ENCODE measurements around the gene FSTL4.

FSTL4 gene

DNA sequence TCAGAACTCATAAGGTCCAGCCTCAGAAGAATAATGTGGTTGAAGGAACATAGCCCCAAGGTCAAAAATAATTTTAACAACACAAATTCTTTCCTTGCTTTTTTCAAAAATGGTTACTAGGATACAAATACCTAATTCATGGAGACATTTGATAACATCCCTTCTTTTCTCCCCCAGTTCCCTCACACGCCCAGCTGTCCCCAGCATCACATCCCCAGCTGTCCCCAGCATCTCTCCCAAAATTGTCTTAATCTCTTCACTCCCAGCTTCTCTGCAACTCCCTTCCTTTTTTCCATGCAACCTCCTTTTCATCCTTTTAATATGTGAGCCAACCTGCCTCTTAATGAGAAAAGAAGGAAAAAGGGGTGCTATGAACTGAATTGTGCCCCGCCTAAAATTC is 77.8 kb downstream of the FSTL4 start:
- no peaks in the 10 kb centered on the region for H3K4me1 ChIP-seq (ENCODE audit: control insufficient read depth in 2 of 2, insufficient read depth in 2 of 2, low read length in 2 of 2)

DNA sequence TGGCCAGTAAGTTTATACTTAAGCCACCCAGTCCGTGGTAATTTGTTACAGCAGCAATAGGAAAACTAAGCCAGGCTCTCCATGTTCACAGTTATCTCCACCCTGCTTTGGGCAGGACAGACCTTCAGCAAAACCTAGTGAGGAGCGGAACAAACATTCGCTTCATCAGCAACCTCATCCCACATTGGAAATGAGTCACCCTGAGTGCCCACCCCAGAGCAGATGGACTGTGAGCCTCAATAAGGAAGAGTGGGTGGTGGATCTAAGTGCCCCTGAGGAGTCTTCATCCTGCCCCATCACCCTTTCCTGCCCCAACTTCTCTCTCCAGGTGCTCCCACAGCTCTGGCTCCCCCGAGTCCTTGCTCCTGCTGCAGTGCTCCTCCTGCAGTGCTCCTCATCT is 78.8 kb downstream of the FSTL4 start:
- no peaks in the 10 kb centered on the region for H3K9me3 ChIP-seq (ENCODE audit: control insufficient read depth in 2 of 2, low read length in 2 of 2)
- H3K4me3 ChIP-seq (ENCODE audit: low read length in 2 of 2), result no peak overlapping the region
- no peaks in the 10 kb centered on the region for H3K27me3 ChIP-seq (ENCODE audit: control insufficient read depth in 2 of 2, insufficient read depth in 2 of 2, low read length in 2 of 2)
- no peak overlapping the region for H3K9ac ChIP-seq (ENCODE audit: low read depth in 1 of 2, low read length in 2 of 2)
- H3K36me3 ChIP-seq (ENCODE audit: control insufficient read depth in 2 of 2, insufficient read depth in 2 of 2, low read length in 2 of 2), result no peaks in the 10 kb centered on the region
- no peaks in the 10 kb centered on the region for H3K4me1 ChIP-seq (ENCODE audit: control insufficient read depth in 2 of 2, insufficient read depth in 2 of 2, low read length in 2 of 2)
- no peak overlapping the region for H3K27ac ChIP-seq (ENCODE audit: low read depth in 2 of 2, low read length in 2 of 2)

More for the DNA sequence above, 77.8 kb downstream of the FSTL4 start:
- Histone ChIP-seq H3K9me3 (ENCODE audit: control insufficient read depth in 2 of 2, low read length in 2 of 2) (no peaks in the 10 kb centered on the region), H3K36me3 (ENCODE audit: control insufficient read depth in 2 of 2, insufficient read depth in 2 of 2, low read length in 2 of 2) (no peaks in the 10 kb centered on the region), H3K27ac (ENCODE audit: low read depth in 2 of 2, low read length in 2 of 2) (no peak overlapping the region), H3K27me3 (ENCODE audit: control insufficient read depth in 2 of 2, insufficient read depth in 2 of 2, low read length in 2 of 2) (no peaks in the 10 kb centered on the region), H3K4me3 (ENCODE audit: low read length in 2 of 2) (no peak overlapping the region), H3K9ac (ENCODE audit: low read depth in 1 of 2, low read length in 2 of 2) (no peak overlapping the region)

DNA sequence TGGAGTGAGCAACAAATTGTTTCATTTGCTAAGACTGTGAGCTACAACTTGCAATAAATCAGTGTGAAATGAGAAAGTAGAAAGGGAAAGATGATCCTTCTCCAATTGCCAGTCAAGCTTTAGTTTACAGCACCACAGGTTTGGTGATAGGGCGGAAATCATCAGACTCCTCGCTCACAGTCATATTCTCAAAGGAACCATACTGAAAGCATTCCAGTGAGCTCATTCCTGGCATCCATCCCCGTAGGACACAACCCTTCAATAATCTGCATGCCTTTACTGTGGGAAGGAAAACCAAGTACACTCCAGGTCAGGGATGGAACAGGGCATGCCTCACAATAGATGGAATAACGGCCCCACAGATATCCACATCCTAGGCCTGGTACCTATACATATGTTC is 80.7 kb downstream of the FSTL4 start:
- Histone ChIP-seq H3K27me3 (ENCODE audit: control insufficient read depth in 2 of 2, insufficient read depth in 2 of 2, low read length in 2 of 2) (no peaks in the 10 kb centered on the region), H3K27ac (ENCODE audit: low read depth in 2 of 2, low read length in 2 of 2) (no peak overlapping the region), H3K4me3 (ENCODE audit: low read length in 2 of 2) (no peak overlapping the region), H3K9me3 (ENCODE audit: control insufficient read depth in 2 of 2, low read length in 2 of 2) (no peaks in the 10 kb centered on the region), H3K9ac (ENCODE audit: low read depth in 1 of 2, low read length in 2 of 2) (no peak overlapping the region), H3K4me1 (ENCODE audit: control insufficient read depth in 2 of 2, insufficient read depth in 2 of 2, low read length in 2 of 2) (no peaks in the 10 kb centered on the region), H3K36me3 (ENCODE audit: control insufficient read depth in 2 of 2, insufficient read depth in 2 of 2, low read length in 2 of 2) (no peaks in the 10 kb centered on the region)

DNA sequence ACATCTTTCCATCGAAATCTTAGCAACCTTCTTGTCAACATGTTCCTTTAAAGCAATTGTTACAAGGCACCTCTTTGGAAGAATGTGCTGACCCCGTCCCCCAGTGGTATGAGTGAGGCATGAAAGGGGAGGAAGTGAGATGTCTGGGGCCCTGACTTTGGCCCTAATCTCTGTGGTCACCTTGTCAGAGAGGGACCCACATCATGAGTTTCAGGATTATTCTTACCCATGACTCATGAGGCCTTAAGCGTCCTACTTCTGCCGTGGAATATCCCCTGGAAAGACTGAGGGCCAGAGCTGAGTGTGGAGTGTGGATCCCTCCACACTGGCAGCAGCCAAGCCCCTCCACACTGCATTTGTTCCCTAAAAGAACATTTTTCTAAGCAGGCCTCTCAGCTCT is 81.2 kb downstream of the FSTL4 start:
- no peak overlapping the region for H3K27ac ChIP-seq (ENCODE audit: low read depth in 2 of 2, low read length in 2 of 2)
- H3K36me3 ChIP-seq (ENCODE audit: control insufficient read depth in 2 of 2, insufficient read depth in 2 of 2, low read length in 2 of 2), result no peaks in the 10 kb centered on the region
- no peaks in the 10 kb centered on the region for H3K27me3 ChIP-seq (ENCODE audit: control insufficient read depth in 2 of 2, insufficient read depth in 2 of 2, low read length in 2 of 2)
- H3K4me1 ChIP-seq (ENCODE audit: control insufficient read depth in 2 of 2, insufficient read depth in 2 of 2, low read length in 2 of 2), result no peaks in the 10 kb centered on the region
- no peak overlapping the region for H3K9ac ChIP-seq (ENCODE audit: low read depth in 1 of 2, low read length in 2 of 2)
- no peaks in the 10 kb centered on the region for H3K9me3 ChIP-seq (ENCODE audit: control insufficient read depth in 2 of 2, low read length in 2 of 2)
- no peak overlapping the region for H3K4me3 ChIP-seq (ENCODE audit: low read length in 2 of 2)

DNA sequence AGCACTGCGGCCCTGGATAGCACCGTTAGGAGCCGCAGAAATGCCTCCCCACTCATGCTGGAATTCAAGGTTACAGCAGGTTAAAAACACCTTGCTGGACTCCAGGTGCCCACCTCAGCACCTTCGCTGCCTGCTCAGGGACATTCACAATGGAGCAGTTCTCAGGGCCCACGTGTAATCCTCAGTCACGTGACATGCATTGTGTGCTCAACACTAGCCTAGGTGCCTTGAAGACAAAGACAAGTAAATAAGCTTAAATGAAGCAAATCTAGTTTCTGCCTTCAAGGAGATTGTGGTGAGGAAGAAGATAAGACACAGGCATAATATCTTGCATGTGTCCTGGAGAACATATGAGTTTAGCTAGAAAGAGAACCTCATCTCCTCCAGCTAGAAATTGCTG is 82.1 kb downstream of the FSTL4 start:
- no peaks in the 10 kb centered on the region for H3K4me1 ChIP-seq (ENCODE audit: control insufficient read depth in 2 of 2, insufficient read depth in 2 of 2, low read length in 2 of 2)
- no peaks in the 10 kb centered on the region for H3K27me3 ChIP-seq (ENCODE audit: control insufficient read depth in 2 of 2, insufficient read depth in 2 of 2, low read length in 2 of 2)
- H3K4me3 ChIP-seq (ENCODE audit: low read length in 2 of 2), result no peak overlapping the region
- no peak overlapping the region for H3K9ac ChIP-seq (ENCODE audit: low read depth in 1 of 2, low read length in 2 of 2)
- no peak overlapping the region for H3K27ac ChIP-seq (ENCODE audit: low read depth in 2 of 2, low read length in 2 of 2)
- no peaks in the 10 kb centered on the region for H3K36me3 ChIP-seq (ENCODE audit: control insufficient read depth in 2 of 2, insufficient read depth in 2 of 2, low read length in 2 of 2)
- H3K9me3 ChIP-seq (ENCODE audit: control insufficient read depth in 2 of 2, low read length in 2 of 2), result no peaks in the 10 kb centered on the region

DNA sequence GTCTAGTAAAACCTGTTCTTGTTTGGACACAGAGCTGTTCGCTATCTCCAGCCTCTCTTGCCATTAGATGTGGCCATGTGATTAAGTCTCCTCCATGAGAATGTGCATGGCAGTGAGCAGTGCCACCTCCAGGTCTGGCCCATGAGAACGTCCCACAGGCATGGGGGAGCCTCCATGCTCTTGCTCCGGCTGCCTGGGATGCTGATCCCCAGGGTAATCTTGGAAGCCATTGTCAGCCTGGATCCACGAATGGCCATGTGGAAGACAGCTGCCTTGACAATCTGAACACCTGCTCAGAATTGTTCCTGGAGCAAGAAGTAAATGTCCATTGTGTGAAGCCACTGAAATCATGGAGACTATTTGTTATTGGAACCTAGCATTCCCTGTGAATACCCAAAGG is 83.5 kb downstream of the FSTL4 start:
- H3K36me3 ChIP-seq (ENCODE audit: control insufficient read depth in 2 of 2, insufficient read depth in 2 of 2, low read length in 2 of 2), result no peaks in the 10 kb centered on the region
- H3K9ac ChIP-seq (ENCODE audit: low read depth in 1 of 2, low read length in 2 of 2), result no peak overlapping the region
- no peak overlapping the region for H3K4me3 ChIP-seq (ENCODE audit: low read length in 2 of 2)
- no peak overlapping the region for H3K27ac ChIP-seq (ENCODE audit: low read depth in 2 of 2, low read length in 2 of 2)
- no peaks in the 10 kb centered on the region for H3K4me1 ChIP-seq (ENCODE audit: control insufficient read depth in 2 of 2, insufficient read depth in 2 of 2, low read length in 2 of 2)
- no peaks in the 10 kb centered on the region for H3K9me3 ChIP-seq (ENCODE audit: control insufficient read depth in 2 of 2, low read length in 2 of 2)
- no peaks in the 10 kb centered on the region for H3K27me3 ChIP-seq (ENCODE audit: control insufficient read depth in 2 of 2, insufficient read depth in 2 of 2, low read length in 2 of 2)

DNA sequence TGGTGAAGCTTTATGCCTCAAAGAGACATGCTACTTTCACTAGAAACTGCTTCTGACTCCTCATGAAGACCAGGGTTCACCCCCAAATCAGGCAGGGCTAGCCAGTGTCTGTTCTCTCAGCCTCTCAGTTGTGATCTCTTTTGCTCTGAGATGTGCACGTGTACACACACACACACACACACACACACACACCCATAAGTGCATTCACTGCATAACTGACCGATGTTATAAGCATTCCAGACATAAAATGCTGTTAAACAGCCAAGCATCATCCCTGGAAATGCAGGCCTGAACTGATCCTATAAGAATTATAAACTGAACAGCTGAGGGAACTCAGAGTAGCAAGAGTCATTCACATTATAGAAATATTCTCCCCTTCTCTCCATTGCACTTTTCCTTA is 85.0 kb downstream of the FSTL4 start:
- Histone ChIP-seq H3K9me3 (ENCODE audit: control insufficient read depth in 2 of 2, low read length in 2 of 2) (no peaks in the 10 kb centered on the region), H3K27me3 (ENCODE audit: control insufficient read depth in 2 of 2, insufficient read depth in 2 of 2, low read length in 2 of 2) (no peaks in the 10 kb centered on the region), H3K9ac (ENCODE audit: low read depth in 1 of 2, low read length in 2 of 2) (no peak overlapping the region), H3K36me3 (ENCODE audit: control insufficient read depth in 2 of 2, insufficient read depth in 2 of 2, low read length in 2 of 2) (no peaks in the 10 kb centered on the region), H3K4me1 (ENCODE audit: control insufficient read depth in 2 of 2, insufficient read depth in 2 of 2, low read length in 2 of 2) (no peaks in the 10 kb centered on the region), H3K4me3 (ENCODE audit: low read length in 2 of 2) (no peak overlapping the region), H3K27ac (ENCODE audit: low read depth in 2 of 2, low read length in 2 of 2) (no peak overlapping the region)

DNA sequence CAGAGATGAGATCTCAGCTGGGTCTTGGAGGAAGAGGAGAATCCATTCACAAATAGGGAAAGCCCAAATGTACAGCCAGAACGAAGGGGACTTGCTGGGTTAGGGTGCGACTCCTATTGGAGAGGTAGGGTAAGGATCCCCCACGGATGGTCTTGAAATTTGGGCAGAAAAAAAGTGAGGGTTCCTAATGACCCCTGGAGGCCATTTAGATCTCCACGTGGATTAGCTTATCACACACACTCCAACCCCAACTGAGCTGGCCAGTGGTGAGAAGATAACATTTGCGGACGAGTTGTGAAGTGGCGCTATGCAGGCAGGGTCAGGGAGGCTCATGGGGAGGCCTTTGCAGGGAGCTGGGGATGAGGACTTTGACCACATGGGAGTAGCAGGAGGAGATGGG is 86.0 kb downstream of the FSTL4 start:
- H3K9me3 ChIP-seq (ENCODE audit: control insufficient read depth in 2 of 2, low read length in 2 of 2), result no peaks in the 10 kb centered on the region
- H3K4me3 ChIP-seq (ENCODE audit: low read length in 2 of 2), result no peak overlapping the region
- no peaks in the 10 kb centered on the region for H3K27me3 ChIP-seq (ENCODE audit: control insufficient read depth in 2 of 2, insufficient read depth in 2 of 2, low read length in 2 of 2)
- no peaks in the 10 kb centered on the region for H3K36me3 ChIP-seq (ENCODE audit: control insufficient read depth in 2 of 2, insufficient read depth in 2 of 2, low read length in 2 of 2)
- H3K27ac ChIP-seq (ENCODE audit: low read depth in 2 of 2, low read length in 2 of 2), result no peak overlapping the region
- no peaks in the 10 kb centered on the region for H3K4me1 ChIP-seq (ENCODE audit: control insufficient read depth in 2 of 2, insufficient read depth in 2 of 2, low read length in 2 of 2)
- no peak overlapping the region for H3K9ac ChIP-seq (ENCODE audit: low read depth in 1 of 2, low read length in 2 of 2)

DNA sequence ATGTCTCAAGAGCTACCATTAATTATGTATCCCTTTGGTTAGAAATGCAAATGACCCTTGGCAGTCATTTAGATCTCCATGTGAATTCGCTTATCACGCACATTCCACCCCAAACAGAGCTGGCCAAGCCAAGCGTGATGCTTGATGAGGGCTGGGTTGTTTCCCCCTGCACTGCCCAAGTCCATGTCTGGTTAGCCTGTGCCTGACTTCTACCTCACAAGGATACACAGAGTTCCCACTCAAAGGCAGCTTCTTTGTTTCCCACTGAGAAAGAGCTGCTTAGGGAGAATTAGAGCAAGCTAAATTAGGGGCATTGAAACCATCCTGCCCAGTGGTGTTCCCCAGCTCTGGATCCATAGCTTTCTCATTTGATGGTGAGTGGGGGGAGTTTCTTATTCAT is 87.2 kb downstream of the FSTL4 start:
- H3K4me1 ChIP-seq (ENCODE audit: control insufficient read depth in 2 of 2, insufficient read depth in 2 of 2, low read length in 2 of 2), result no peaks in the 10 kb centered on the region
- H3K36me3 ChIP-seq (ENCODE audit: control insufficient read depth in 2 of 2, insufficient read depth in 2 of 2, low read length in 2 of 2), result no peaks in the 10 kb centered on the region
- H3K9ac ChIP-seq (ENCODE audit: low read depth in 1 of 2, low read length in 2 of 2), result no peak overlapping the region
- H3K4me3 ChIP-seq (ENCODE audit: low read length in 2 of 2), result no peak overlapping the region
- no peaks in the 10 kb centered on the region for H3K27me3 ChIP-seq (ENCODE audit: control insufficient read depth in 2 of 2, insufficient read depth in 2 of 2, low read length in 2 of 2)
- no peak overlapping the region for H3K27ac ChIP-seq (ENCODE audit: low read depth in 2 of 2, low read length in 2 of 2)
- H3K9me3 ChIP-seq (ENCODE audit: control insufficient read depth in 2 of 2, low read length in 2 of 2), result no peaks in the 10 kb centered on the region

DNA sequence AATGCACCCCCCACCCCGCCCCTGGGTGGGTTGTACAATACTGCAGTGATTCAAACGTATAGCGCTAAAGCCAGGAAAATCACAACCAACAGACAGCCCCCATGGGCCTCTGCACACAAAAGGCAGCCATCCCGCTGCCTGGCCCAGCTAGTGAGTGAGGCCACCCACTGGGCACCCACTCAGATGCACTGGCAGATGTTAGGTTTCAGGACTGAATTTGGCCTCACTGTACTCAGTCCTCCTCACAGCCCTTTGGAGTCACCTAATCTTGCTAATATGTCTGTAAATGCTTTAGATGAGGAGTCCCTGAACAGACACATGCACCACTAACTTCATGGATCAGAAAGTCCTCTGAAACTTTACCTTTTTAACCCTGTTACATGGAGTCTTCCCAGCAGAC is 87.7 kb downstream of the FSTL4 start:
- no peaks in the 10 kb centered on the region for H3K27me3 ChIP-seq (ENCODE audit: control insufficient read depth in 2 of 2, insufficient read depth in 2 of 2, low read length in 2 of 2)
- no peaks in the 10 kb centered on the region for H3K36me3 ChIP-seq (ENCODE audit: control insufficient read depth in 2 of 2, insufficient read depth in 2 of 2, low read length in 2 of 2)
- H3K4me3 ChIP-seq (ENCODE audit: low read length in 2 of 2), result no peak overlapping the region
- H3K9me3 ChIP-seq (ENCODE audit: control insufficient read depth in 2 of 2, low read length in 2 of 2), result no peaks in the 10 kb centered on the region
- no peak overlapping the region for H3K27ac ChIP-seq (ENCODE audit: low read depth in 2 of 2, low read length in 2 of 2)
- no peak overlapping the region for H3K9ac ChIP-seq (ENCODE audit: low read depth in 1 of 2, low read length in 2 of 2)
- H3K4me1 ChIP-seq (ENCODE audit: control insufficient read depth in 2 of 2, insufficient read depth in 2 of 2, low read length in 2 of 2), result no peaks in the 10 kb centered on the region

DNA sequence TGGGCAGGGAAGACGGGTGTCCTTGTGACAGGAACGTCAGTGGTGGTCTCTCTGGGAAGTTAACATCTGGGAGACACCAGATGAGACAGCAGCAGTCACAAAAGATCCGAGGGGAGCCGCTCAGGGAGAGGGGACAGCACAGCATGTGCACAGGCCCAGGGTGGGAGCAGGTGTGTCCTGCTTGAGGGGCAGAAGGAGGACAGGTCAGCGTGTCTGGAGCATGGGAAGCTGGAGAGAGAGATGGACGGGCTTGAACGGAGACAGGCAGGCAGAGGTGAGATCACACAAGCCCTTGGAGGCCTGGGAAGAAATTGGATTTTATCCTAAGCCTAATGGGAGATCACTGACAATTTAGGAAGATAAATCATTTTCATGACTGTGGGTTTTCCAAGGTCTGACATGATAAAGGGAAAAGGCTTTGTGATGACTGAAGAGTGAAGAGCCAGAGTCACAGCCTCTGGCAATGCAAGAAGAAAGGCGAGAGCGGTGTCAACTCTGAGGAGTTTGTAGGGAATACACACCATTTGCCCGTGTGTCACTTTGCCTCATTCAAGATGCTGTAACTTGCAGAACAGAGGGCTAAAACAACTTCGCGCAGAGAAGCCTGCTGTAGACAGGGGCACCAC is 88.3 kb downstream of the FSTL4 start:
- H3K9me3 ChIP-seq (ENCODE audit: control insufficient read depth in 2 of 2, low read length in 2 of 2), result no peaks in the 10 kb centered on the region
- H3K36me3 ChIP-seq (ENCODE audit: control insufficient read depth in 2 of 2, insufficient read depth in 2 of 2, low read length in 2 of 2), result no peaks in the 10 kb centered on the region
- H3K27me3 ChIP-seq (ENCODE audit: control insufficient read depth in 2 of 2, insufficient read depth in 2 of 2, low read length in 2 of 2), result no peaks in the 10 kb centered on the region
- no peak overlapping the region for H3K9ac ChIP-seq (ENCODE audit: low read depth in 1 of 2, low read length in 2 of 2)
- no peak overlapping the region for H3K4me3 ChIP-seq (ENCODE audit: low read length in 2 of 2)
- no peak overlapping the region for H3K27ac ChIP-seq (ENCODE audit: low read depth in 2 of 2, low read length in 2 of 2)
- no peaks in the 10 kb centered on the region for H3K4me1 ChIP-seq (ENCODE audit: control insufficient read depth in 2 of 2, insufficient read depth in 2 of 2, low read length in 2 of 2)

Measured in mucosa of rectum (tissue), 2 donors.